H1 (cell line): ENCODE results near the gene CCNB3. TPM values are rescaled to one million over a fixed set of nuclear protein-coding genes. Genes with fewer than 3 reads are reported as not detected.

Source experiments
- CHD7 ChIP-seq: fragments of 300-600 bp; sonication (generic); IDR thresholded peaks from 2 replicates; pipeline ENCODE4 v1.7.1; 2012; ENCODE audit warnings: low read length, moderate library complexity, mild to moderate bottlenecking, inconsistent platforms; ENCODE audit not compliant: insufficient replicate concordance
- EZH2 ChIP-seq: fragments of 200-600 bp; sonication (generic); IDR thresholded peaks from 2 replicates; pipeline ENCODE4 v1.7.1; 2012; ENCODE audit warnings: low read depth, mild to moderate bottlenecking, moderate library complexity, low read length, inconsistent platforms; ENCODE audit not compliant: severe bottlenecking
- HDAC2 ChIP-seq, 2 experiments: fragments of 300-600 bp in 1 of 2; sonication (generic) in 1 of 2; IDR thresholded peaks; 2 replicates each; pipeline ENCODE4 v1.6.1; 2011 to 2012; ENCODE audit warnings: low read depth in 2 of 2, low read length in 2 of 2, mild to moderate bottlenecking in 2 of 2, moderate library complexity in 2 of 2, borderline replicate concordance in 1 of 2, inconsistent platforms in 1 of 2
- HDAC6 ChIP-seq: IDR thresholded peaks from one replicate; pipeline ENCODE4 v1.7.1; 2012; ENCODE audit warnings: low read depth, mild to moderate bottlenecking, inconsistent platforms, low read length, moderate library complexity
- JUND ChIP-seq: IDR thresholded peaks from 2 replicates; pipeline ENCODE4 v1.6.1; 2011; ENCODE audit warnings: mild to moderate bottlenecking, improper control_type of control experiment, low read length
- SAP30 ChIP-seq: fragments of 300-600 bp; sonication (generic); IDR thresholded peaks from 2 replicates; pipeline ENCODE4 v1.7.1; 2012; ENCODE audit warnings: low read length, moderate library complexity, mild to moderate bottlenecking, inconsistent platforms; ENCODE audit not compliant: insufficient read depth, insufficient replicate concordance
- polyA plus RNA-seq, 7 experiments: library from polyadenylated mRNA; depleted of rRNA in 3 of 7; stranded (reverse) in 5 of 7; unstranded in 2 of 7; fragments of >200 nt in 5 of 7; fragments of 200-250 nt in 2 of 7; gene quantifications; 1 replicate in 5 of 7; 2 replicates in 1 of 7; 4 replicates in 1 of 7; pipeline versions ENCODE4 v1.2.1 to v1.2.3, GENCODE V29; 2011 to 2013; ENCODE audit warnings: missing spikeins in 2 of 7, mixed read lengths in 2 of 7
- total RNA-seq: library from RNA; stranded (reverse); fragmentation: NEBNext Ultra II Directional; extraction: Animal tissue kit (Norgen Biotek cat#: 25700); gene quantifications from 2 replicates; pipeline ENCODE4 v1.2.1, GENCODE V29; 2021

CCNB3 gene
- total and polyA plus RNA-seq, 2 of the 8 experiments (the other 6 are each of a cell fraction or from before 2014, with no cell fraction given), result 0.09 to 0.30 TPM

GRCh38 chrX:50381729-50382415 is 177.3 kb downstream of the CCNB3 start (continued):
- TF ChIP-seq CHD7 (no peak), HDAC2 (IDR thresholded peaks at IDR 0.05; ENCODE audit: borderline replicate concordance in 1 of 2, low read depth in 2 of 2, low read length in 2 of 2) (no peak), HDAC6 (no peak), EZH2 (no peak), SAP30 (no peak), JUND (no peak)
- TF ChIP-seq, all 59 proteins: peak for 0
